T-cell (primary cell): ENCODE measurements around the gene PPP2R5A. TPM values are rescaled to one million over a fixed set of nuclear protein-coding genes. Genes with fewer than 3 reads are reported as not detected.

Source experiments
- ATAC-seq, 4 experiments: fragments of 200-7000 bp in 3 of 4; fragments of 150-1000 bp in 1 of 4; cut with Tn5 transposase; replicated peaks in 1 of 4; 1 replicate in 3 of 4; 2 replicates in 1 of 4; pipeline ENCODE4 v1.10.0; 2021; ENCODE audit warnings: moderate library complexity in 3 of 4, mild to moderate bottlenecking in 2 of 4, moderate number of reproducible peaks in 1 of 4
- CTCF ChIA-PET, 2 donors: fragments of 300-600 bp; sonication (Branson Sonifier 250); formaldehyde crosslinking; loops; one replicate each; lab custom pipeline; 2022; ENCODE audit warnings: antibody characterized with exemption in 2 of 2; lab: Charles Lee
- POLR2A ChIA-PET, 2 donors: fragments of 300-600 bp; sonication (Branson Sonifier 250); formaldehyde crosslinking; loops; one replicate each; lab custom pipeline; 2022; ENCODE audit warnings: antibody characterized with exemption in 2 of 2; lab: Charles Lee
- DNase-seq, 35 experiments: peaks; one replicate each; pipeline versions ENCODE4 v3.0.0 to v3.0.0-alpha.2; 2013 to 2023
- H3K27ac ChIP-seq: one replicate; pipeline ENCODE4 v1.5.1; 2013; ENCODE audit warnings: low read length
- H3K27me3 ChIP-seq, 2 experiments: replicated peaks in 1 of 2; 1 replicate in 1 of 2; 2 replicates in 1 of 2; pipeline versions ENCODE4 v1.6.1 to v1.7.0; 2013; ENCODE audit warnings: low read length in 1 of 2, mixed read lengths in 1 of 2; ENCODE audit not compliant: control insufficient read depth in 2 of 2, insufficient read depth in 2 of 2; ENCODE audit errors: extremely low read depth in 1 of 2
- H3K36me3 ChIP-seq, 2 donors: 1 replicate in 1 of 2; 2 replicates in 1 of 2; pipeline versions ENCODE4 v1.6.1 to v1.7.0; 2013; ENCODE audit warnings: low read length in 1 of 2; ENCODE audit not compliant: control insufficient read depth in 2 of 2, insufficient read depth in 1 of 2; ENCODE audit errors: extremely low read depth in 1 of 2
- H3K4me1 ChIP-seq, 2 experiments: 1 replicate in 1 of 2; 2 replicates in 1 of 2; pipeline versions ENCODE4 v1.6.1 to v1.7.0; 2013; ENCODE audit warnings: low read length in 2 of 2, mixed read lengths in 1 of 2; ENCODE audit not compliant: insufficient read depth in 2 of 2, control insufficient read depth in 1 of 2; ENCODE audit errors: extremely low read depth in 1 of 2
- H3K4me3 ChIP-seq, 2 donors: 1 replicate in 1 of 2; 2 replicates in 1 of 2; pipeline versions ENCODE4 v1.5.1 to v1.7.0; 2013; ENCODE audit warnings: mild to moderate bottlenecking in 2 of 2, low read length in 1 of 2, moderate library complexity in 1 of 2; ENCODE audit not compliant: control insufficient read depth in 1 of 2; ENCODE audit errors: extremely low read depth in 1 of 2
- H3K9me3 ChIP-seq: 2 replicates; pipeline ENCODE4 v1.7.0; 2013
- H3K27ac Mint-ChIP-seq, 2 donors: one replicate each; pipeline ENCODE4 v1.8.0; 2020 to 2021; ENCODE audit warnings: mild to moderate bottlenecking in 2 of 2, mixed read lengths in 2 of 2
- H3K27me3 Mint-ChIP-seq, 2 donors: one replicate each; pipeline ENCODE4 v1.8.0; 2021 to 2022; ENCODE audit warnings: mixed read lengths in 2 of 2
- H3K36me3 Mint-ChIP-seq: one replicate; pipeline ENCODE4 v1.8.0; 2021; ENCODE audit warnings: mixed read lengths
- H3K4me1 Mint-ChIP-seq, 3 donors: one replicate each; pipeline ENCODE4 v1.8.0; 2020 to 2022; ENCODE audit warnings: mixed read lengths in 3 of 3, mild to moderate bottlenecking in 1 of 3
- H3K4me3 Mint-ChIP-seq, 3 donors: one replicate each; pipeline ENCODE4 v1.8.0; 2020 to 2022; ENCODE audit warnings: mild to moderate bottlenecking in 3 of 3, mixed read lengths in 3 of 3, moderate library complexity in 3 of 3
- H3K9me3 Mint-ChIP-seq, 3 donors: one replicate each; pipeline ENCODE4 v1.8.0; 2020 to 2022; ENCODE audit warnings: mixed read lengths in 3 of 3
- WGBS: methylation state at CpG from one replicate; pipeline ENCODE4 v1.1.5; 2013; ENCODE audit warnings: missing lambda C conversion rate; ENCODE audit not compliant: insufficient coverage; 5-methylcytosine and 5-hydroxymethylcytosine counted together
- total RNA-seq, 35 experiments: library from RNA in 6 of 35; stranded (reverse) in 6 of 35; fragments of 120-200 nt in 1 of 35; gene quantifications; one replicate each; pipeline versions ENCODE4 v1.2.1 to v1.2.4 and lab custom pipeline; 2013 to 2026

PPP2R5A gene
- total RNA-seq, 5 donors from 2014 or later (not counting 1 experiment from before 2014, with no cell fraction given) = 40.4 to 51.1 (median 46.7) TPM

DNA sequence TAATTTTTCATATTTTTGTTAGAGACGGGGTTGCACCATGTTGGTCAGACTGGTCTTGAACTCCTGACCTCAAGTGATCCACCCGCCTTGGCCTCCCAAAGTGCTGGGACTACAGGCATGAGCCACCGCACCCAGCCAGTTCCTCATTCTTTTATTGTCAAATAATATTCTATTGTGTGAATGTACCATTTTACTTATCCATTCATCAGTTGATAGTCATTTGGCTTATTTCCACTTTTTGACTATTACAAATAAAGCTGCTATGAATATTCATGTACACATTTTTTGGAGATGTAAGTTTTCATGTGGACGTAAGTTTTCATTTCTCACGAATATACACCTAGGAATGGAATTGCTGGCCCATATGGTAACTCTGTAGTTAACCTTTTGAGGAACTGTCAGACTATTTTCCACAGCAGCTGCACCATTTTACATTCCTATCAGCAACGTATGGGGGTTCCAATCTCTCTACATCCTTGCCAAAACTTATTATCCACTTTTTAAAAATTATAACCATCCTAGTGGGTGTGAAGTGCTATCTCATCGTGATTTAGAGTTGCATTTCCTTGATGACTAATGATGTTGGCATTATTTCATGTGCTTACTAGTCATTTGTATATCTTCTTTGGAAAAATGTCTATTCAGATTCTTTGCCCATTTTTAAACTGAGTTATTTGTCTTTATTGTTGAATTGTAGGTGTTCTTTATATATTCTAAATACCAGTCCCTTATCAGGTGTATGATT, 116.8 kb downstream of the PPP2R5A start:
- Histone ChIP-seq H3K27ac (no peak overlapping the region), H3K4me3 (no peak overlapping the region), H3K36me3 (peaks cover 0 to 18% of the 10 kb centered on the region in 2 donors), H3K4me1 (no peaks in the 10 kb centered on the region), H3K9me3 (peaks cover 2% of the 10 kb centered on the region), H3K27me3 (no peaks in the 10 kb centered on the region)
- Mint-ChIP-seq H3K27ac (no peak overlapping the region), H3K4me3 (no peak overlapping the region), H3K27me3 (no peaks in the 10 kb centered on the region), H3K36me3 (peaks cover 63% of the 10 kb centered on the region), H3K4me1 (peaks cover 0 to 14% (median 5%) of the 10 kb centered on the region in 3 donors), H3K9me3 (peaks cover 0 to 6% (median 3%) of the 10 kb centered on the region in 3 donors)
- POLR2A ChIA-PET = no interaction called here
- ATAC-seq (no peak), DNase-seq (no peak)
- 100% methylated on average over 1 of the region's 7 CpGs for WGBS
- CTCF ChIA-PET = no interaction called here

GRCh38 chr1:212402666-212403321, 117.6 kb downstream of the PPP2R5A start:
- peaks cover 0 to 14% (median 5%) of the 10 kb centered on the region in 3 donors for H3K4me1 Mint-ChIP-seq
- peaks cover 58% of the 10 kb centered on the region for H3K36me3 Mint-ChIP-seq
- no peaks in the 10 kb centered on the region for H3K27me3 Mint-ChIP-seq
- WGBS = 100% methylated on average over 2 of the region's 7 CpGs
- no peaks in the 10 kb centered on the region for H3K9me3 Mint-ChIP-seq
- H3K27ac ChIP-seq = no peak overlapping the region
- no peaks in the 10 kb centered on the region for H3K9me3 ChIP-seq
- no peak overlapping the region for H3K27ac Mint-ChIP-seq
- no peak overlapping the region for H3K4me3 ChIP-seq
- CTCF ChIA-PET = no interaction called here
- ATAC-seq = no peak
- H3K4me1 ChIP-seq = no peaks in the 10 kb centered on the region
- no peak overlapping the region for H3K4me3 Mint-ChIP-seq
- H3K27me3 ChIP-seq = no peaks in the 10 kb centered on the region
- POLR2A ChIA-PET = no interaction called here
- no peak for DNase-seq
- H3K36me3 ChIP-seq = peaks cover 0 to 24% of the 10 kb centered on the region in 2 donors

DNA sequence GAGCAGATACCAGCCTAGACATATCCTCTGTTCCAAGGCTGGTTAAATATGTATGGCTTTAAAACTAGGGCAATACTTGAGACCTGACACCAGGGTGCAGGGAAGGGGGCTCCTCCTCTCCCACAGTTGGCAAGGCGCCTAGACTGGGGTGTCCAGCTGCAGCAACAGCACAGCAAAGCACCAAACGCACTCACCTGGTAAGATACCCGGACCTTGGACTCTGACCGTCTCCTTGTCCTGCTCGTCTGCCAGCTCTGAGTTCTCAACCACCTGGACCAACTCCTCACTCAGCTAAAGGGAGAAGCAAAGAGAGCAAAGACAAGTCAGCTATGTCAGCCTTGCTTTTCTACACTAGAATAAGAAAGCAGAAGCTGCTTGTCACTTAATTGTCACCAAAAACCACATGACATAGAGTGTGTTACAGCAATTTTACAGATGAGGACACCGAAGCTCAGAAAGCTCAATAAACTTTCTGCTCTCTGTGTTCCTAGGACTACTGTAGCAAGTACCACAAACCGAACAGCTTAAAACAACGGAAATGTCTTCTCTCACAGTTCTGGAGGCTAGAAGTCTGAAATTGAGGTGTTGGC, 125.1 kb downstream of the PPP2R5A start:
- POLR2A ChIA-PET = no interaction called here
- peaks cover 52% of the 10 kb centered on the region for H3K36me3 Mint-ChIP-seq
- DNase-seq = no peak
- H3K9me3 ChIP-seq = no peaks in the 10 kb centered on the region
- ATAC-seq = no peak
- 96% methylated on average over 5 of the region's 8 CpGs for WGBS
- peaks cover 7 to 49% of the 10 kb centered on the region in 2 donors for H3K36me3 ChIP-seq
- H3K9me3 Mint-ChIP-seq = no peaks in the 10 kb centered on the region
- H3K4me3 ChIP-seq = no peak overlapping the region
- CTCF ChIA-PET = interaction anchor here (0.5 to 0.6 kb wide), 2 partner anchors 56 to 646 kb away, joined by 3 read pairs; no protein-coding TSS in a partner anchor
- H3K27me3 ChIP-seq = no peaks in the 10 kb centered on the region
- H3K4me1 Mint-ChIP-seq = peaks cover 31 to 48% (median 35%) of the 10 kb centered on the region in 3 donors
- peaks cover 0 to 27% of the 10 kb centered on the region in 2 experiments for H3K4me1 ChIP-seq
- no peak overlapping the region for H3K4me3 Mint-ChIP-seq
- no peak overlapping the region for H3K27ac Mint-ChIP-seq
- H3K27ac ChIP-seq = no peak overlapping the region
- no peaks in the 10 kb centered on the region for H3K27me3 Mint-ChIP-seq

Other genes with a start within 250 kb of the PPP2R5A start
- gene INTS7, start 249.9 kb upstream of the PPP2R5A start, total RNA-seq = 10 to 100 TPM in 1 of 5 donors, 1 to 10 TPM in 4; 8.5 to 12.2 (median 8.8) TPM
- 1 to 10 TPM in 3 of 5 donors, under 1 TPM in 2; 0.44 to 1.9 (median 1.2) TPM for gene DTL, start 249.7 kb upstream of the PPP2R5A start, total RNA-seq
- gene PACC1, start 129.5 kb downstream of the PPP2R5A start, total RNA-seq = 10 to 100 TPM in 3 of 5 donors, 1 to 10 TPM in 2; 5.5 to 16.4 (median 11.1) TPM
- 10 to 100 TPM; 17.4 to 29.3 (median 25.9) TPM for gene NENF, start 147.5 kb downstream of the PPP2R5A start, total RNA-seq